Mucosa of descending colon (tissue), 3 donors: ENCODE results near the gene MKNK1. TPM values are rescaled to one million over a fixed set of nuclear protein-coding genes. Genes with fewer than 3 reads are reported as not detected.

ENCODE experiments used
- ATAC-seq: fragments of 200-7000 bp; cut with Tn5 transposase; one replicate; pipeline ENCODE4 v1.9.1; 2020; ENCODE audit warnings: mild to moderate bottlenecking, moderate library complexity
- DNase-seq, 3 donors: peaks; one replicate each; pipeline ENCODE4 v3.0.0-alpha.2; 2020
- H3K36me3 ChIP-seq: fragments of 200-600 bp; one replicate; pipeline ENCODE4 v1.8.0; 2021; ENCODE audit warnings: low read depth, mild to moderate bottlenecking
- H3K4me1 ChIP-seq: fragments of 200-600 bp; one replicate; pipeline ENCODE4 v1.8.0; 2021; ENCODE audit warnings: low read depth, mild to moderate bottlenecking
- H3K4me3 ChIP-seq: fragments of 200-600 bp; one replicate; pipeline ENCODE4 v1.8.0; 2021; ENCODE audit warnings: mild to moderate bottlenecking
- H3K9me3 ChIP-seq: fragments of 200-600 bp; one replicate; pipeline ENCODE4 v1.8.0; 2021; ENCODE audit warnings: mild to moderate bottlenecking
- intact Hi-C, 2 donors: fragments of 100-400 bp; cut with DNase I in 1 of 2; cut with micrococcal nuclease in 1 of 2; formaldehyde crosslinking; loops; one replicate each; pipeline versions ENCODE4 v1.11.0 to v1.11.1; 2022; cut with DNase I, micrococcal nuclease
- total RNA-seq, 3 donors: library from RNA; stranded (reverse); fragmentation: NEBNext Ultra II Directional in 2 of 3; extraction: Animal tissue kit (Norgen Biotek cat#: 25700) in 2 of 3; gene quantifications; one replicate each; pipeline versions ENCODE4 v1.2.1 to v1.2.4, GENCODE V29; 2021 to 2023
- TF ChIP-seq, protein P1 (sequence below): fragments of 200-600 bp; IDR thresholded peaks from one replicate; pipeline ENCODE4 v1.8.0; 2022; ENCODE audit warnings: antibody characterized with exemption, mild to moderate bottlenecking
- donor health status: DM: no; HTN: no; CAD: no; lungs with moderate emphysema.
- donor health status: DM: no; HTN: no; CAD: no.
- donor health status: DM: no; HTN: yes; CAD: no.

MKNK1 gene
- total RNA-seq, 3 donors from 2014 or later: 51.5 to 65.7 (median 59.3) TPM

DNA sequence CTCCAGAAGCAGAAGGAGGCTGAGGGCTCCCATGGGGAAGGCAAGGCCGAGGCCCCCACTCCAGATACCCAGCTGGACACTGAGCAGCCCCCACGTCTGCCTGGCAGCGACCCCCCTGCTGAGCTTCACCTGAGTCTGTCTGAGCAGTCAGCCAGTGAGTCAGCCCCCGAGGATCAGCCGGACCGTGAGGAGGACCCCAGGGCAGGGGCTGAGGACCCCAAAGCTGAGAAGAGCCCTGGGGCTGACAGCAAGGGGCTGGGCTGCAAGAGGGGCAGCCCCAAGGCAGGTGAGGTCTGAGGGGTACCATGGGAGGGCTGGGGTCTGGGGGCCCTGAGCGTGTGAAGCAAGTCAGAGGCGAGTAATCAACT is 93.1 kb downstream of the MKNK1 start:
- TF ChIP-seq, protein P1, sequence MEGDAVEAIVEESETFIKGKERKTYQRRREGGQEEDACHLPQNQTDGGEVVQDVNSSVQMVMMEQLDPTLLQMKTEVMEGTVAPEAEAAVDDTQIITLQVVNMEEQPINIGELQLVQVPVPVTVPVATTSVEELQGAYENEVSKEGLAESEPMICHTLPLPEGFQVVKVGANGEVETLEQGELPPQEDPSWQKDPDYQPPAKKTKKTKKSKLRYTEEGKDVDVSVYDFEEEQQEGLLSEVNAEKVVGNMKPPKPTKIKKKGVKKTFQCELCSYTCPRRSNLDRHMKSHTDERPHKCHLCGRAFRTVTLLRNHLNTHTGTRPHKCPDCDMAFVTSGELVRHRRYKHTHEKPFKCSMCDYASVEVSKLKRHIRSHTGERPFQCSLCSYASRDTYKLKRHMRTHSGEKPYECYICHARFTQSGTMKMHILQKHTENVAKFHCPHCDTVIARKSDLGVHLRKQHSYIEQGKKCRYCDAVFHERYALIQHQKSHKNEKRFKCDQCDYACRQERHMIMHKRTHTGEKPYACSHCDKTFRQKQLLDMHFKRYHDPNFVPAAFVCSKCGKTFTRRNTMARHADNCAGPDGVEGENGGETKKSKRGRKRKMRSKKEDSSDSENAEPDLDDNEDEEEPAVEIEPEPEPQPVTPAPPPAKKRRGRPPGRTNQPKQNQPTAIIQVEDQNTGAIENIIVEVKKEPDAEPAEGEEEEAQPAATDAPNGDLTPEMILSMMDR: no peak
- ATAC-seq: no peak
- Histone ChIP-seq H3K36me3 (no peaks in the 10 kb centered on the region), H3K9me3 (no peaks in the 10 kb centered on the region), H3K4me1 (peaks cover under 1% of the 10 kb centered on the region), H3K4me3 (no peak overlapping the region)
- no peak for DNase-seq
- intact Hi-C loops: no loop called here

DNA sequence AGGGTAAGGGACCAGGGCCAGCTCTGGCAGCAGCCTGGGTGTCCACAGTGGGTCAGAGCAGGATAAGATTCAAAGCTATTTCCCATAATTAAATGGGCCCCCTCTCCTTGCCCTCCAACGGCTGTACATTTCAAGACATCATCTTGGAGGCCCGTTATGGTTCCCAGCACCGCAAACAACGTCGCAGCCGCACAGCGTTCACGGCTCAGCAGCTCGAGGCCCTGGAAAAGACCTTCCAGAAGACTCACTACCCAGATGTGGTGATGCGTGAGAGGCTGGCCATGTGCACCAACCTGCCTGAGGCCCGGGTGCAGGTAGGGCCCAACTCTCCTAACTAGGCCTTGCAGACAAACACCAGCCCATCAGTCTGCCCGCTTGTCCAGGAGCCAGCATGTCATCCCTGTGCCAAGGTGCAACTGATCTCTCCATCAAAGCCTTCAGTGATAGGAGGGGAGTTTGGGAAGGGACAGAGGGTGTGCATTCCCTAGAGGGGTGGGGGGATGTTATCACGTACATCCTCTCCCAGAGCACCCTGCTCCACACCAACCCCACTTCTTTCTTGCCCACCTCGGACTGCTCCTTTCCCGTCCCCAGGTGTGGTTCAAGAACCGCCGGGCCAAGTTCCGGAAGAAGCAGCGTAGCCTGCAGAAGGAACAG is 93.6 kb downstream of the MKNK1 start:
- no peak for ATAC-seq
- intact Hi-C loops: no loop called here

DNA sequence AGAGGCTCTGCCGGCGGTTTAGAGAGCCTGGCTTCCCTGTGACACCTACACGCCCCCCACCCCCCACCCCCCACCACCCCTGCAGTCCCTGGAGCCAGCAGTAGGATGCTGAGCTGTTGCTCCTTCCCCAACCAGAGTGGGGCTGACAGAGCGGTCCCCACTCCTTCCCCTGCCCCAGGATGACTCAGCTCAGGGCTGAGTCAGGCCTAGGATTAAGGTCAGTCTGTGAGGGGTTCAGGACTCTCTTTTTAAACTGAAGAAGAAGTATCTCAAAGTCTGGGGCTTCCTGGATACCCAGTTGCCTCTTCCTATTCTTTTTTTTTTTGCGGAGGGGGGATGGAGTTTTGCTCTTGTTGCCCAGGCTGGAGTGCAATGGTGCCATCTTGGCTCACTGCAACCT is 95.3 kb downstream of the MKNK1 start:
- H3K4me3 ChIP-seq: no peak overlapping the region
- H3K36me3 ChIP-seq: no peaks in the 10 kb centered on the region
- H3K4me1 ChIP-seq: no peaks in the 10 kb centered on the region
- intact Hi-C loops: no loop called here
- ATAC-seq (no peak), DNase-seq (no peak)
- TF ChIP-seq, protein P1: no peak
- no peaks in the 10 kb centered on the region for H3K9me3 ChIP-seq

More for the DNA sequence above, 93.6 kb downstream of the MKNK1 start:
- no peak overlapping the region for H3K4me3 ChIP-seq
- no peaks in the 10 kb centered on the region for H3K4me1 ChIP-seq
- no peak for DNase-seq
- H3K9me3 ChIP-seq: no peaks in the 10 kb centered on the region
- TF ChIP-seq, protein P1: no peak
- H3K36me3 ChIP-seq: no peaks in the 10 kb centered on the region

Other genes with a start within 250 kb of the MKNK1 start
- 100 to 1,000 TPM in 1 of 3 donors, 10 to 100 TPM in 2; 51.7 to 130 (median 60.2) TPM for gene FAAH, start 210.0 kb downstream of the MKNK1 start, total RNA-seq
- gene DMBX1, start 114.4 kb downstream of the MKNK1 start, total RNA-seq: not detected
- gene KNCN, start 52.6 kb downstream of the MKNK1 start, total RNA-seq: not detected
- gene MOB3C, start 12.5 kb upstream of the MKNK1 start, total RNA-seq: 10 to 100 TPM; 15.4 to 24.4 (median 17.4) TPM
- 10 to 100 TPM; 49.7 to 54.9 (median 52.6) TPM for gene ATPAF1, start 64.1 kb upstream of the MKNK1 start, total RNA-seq
- not detected for gene TEX38, start 67.6 kb upstream of the MKNK1 start, total RNA-seq
- gene EFCAB14, start 114.8 kb upstream of the MKNK1 start, total RNA-seq: 100 to 1,000 TPM; 115 to 137 (median 122) TPM
- 10 to 100 TPM in 1 of 3 donors, 1 to 10 TPM in 1, under 1 TPM in 1; 0.98 to 11.0 (median 5.5) TPM for gene CYP4B1, start 194.8 kb upstream of the MKNK1 start, total RNA-seq